Coronary artery (tissue), 2 donors: Measurements from ENCODE around the gene TBC1D1.

ENCODE experiments used
- DNase-seq: peaks from one replicate; pipeline ENCODE4 v3.0.0-alpha.2; 2017; ENCODE audit warnings: low spot score
- H3K27ac ChIP-seq, 2 donors: fragments of 200-600 bp; sonication (generic); one replicate each; pipeline ENCODE4 v1.5.1; 2016 to 2019
- H3K4me3 ChIP-seq: fragments of 200-600 bp; sonication (generic); 2 replicates; pipeline ENCODE4 v1.5.1; 2016; ENCODE audit warnings: mild to moderate bottlenecking, moderate library complexity
- TF ChIP-seq, protein P1 (sequence below): fragments of 200-600 bp; sonication (generic); IDR thresholded peaks from one replicate; pipeline ENCODE4 v1.5.1; 2019; ENCODE audit warnings: antibody characterized with exemption

Gene TBC1D1

GRCh38 chr4:37960098-37960497 is 69.2 kb downstream of the TBC1D1 start, which contains the start of gene PTTG2:
Gene PTTG2 (plus strand): TSS chr4:37960398. CDS start chr4:37960435, 37 bp downstream.
- Histone ChIP-seq H3K4me3 (no peak within 1 kb of the TSS), H3K27ac (no peak within 1 kb of the TSS)
- no peak for DNase-seq
- TF ChIP-seq, protein P1, sequence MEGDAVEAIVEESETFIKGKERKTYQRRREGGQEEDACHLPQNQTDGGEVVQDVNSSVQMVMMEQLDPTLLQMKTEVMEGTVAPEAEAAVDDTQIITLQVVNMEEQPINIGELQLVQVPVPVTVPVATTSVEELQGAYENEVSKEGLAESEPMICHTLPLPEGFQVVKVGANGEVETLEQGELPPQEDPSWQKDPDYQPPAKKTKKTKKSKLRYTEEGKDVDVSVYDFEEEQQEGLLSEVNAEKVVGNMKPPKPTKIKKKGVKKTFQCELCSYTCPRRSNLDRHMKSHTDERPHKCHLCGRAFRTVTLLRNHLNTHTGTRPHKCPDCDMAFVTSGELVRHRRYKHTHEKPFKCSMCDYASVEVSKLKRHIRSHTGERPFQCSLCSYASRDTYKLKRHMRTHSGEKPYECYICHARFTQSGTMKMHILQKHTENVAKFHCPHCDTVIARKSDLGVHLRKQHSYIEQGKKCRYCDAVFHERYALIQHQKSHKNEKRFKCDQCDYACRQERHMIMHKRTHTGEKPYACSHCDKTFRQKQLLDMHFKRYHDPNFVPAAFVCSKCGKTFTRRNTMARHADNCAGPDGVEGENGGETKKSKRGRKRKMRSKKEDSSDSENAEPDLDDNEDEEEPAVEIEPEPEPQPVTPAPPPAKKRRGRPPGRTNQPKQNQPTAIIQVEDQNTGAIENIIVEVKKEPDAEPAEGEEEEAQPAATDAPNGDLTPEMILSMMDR, result no peak

- TF ChIP-seq, protein P1, result no peak
- H3K27ac ChIP-seq, result no peak overlapping the region
- no peak overlapping the region for H3K4me3 ChIP-seq
- DNase-seq, result no peak
Observed at GRCh38 chr4:37960679-37961450, 70.0 kb downstream of the TBC1D1 start.

DNA sequence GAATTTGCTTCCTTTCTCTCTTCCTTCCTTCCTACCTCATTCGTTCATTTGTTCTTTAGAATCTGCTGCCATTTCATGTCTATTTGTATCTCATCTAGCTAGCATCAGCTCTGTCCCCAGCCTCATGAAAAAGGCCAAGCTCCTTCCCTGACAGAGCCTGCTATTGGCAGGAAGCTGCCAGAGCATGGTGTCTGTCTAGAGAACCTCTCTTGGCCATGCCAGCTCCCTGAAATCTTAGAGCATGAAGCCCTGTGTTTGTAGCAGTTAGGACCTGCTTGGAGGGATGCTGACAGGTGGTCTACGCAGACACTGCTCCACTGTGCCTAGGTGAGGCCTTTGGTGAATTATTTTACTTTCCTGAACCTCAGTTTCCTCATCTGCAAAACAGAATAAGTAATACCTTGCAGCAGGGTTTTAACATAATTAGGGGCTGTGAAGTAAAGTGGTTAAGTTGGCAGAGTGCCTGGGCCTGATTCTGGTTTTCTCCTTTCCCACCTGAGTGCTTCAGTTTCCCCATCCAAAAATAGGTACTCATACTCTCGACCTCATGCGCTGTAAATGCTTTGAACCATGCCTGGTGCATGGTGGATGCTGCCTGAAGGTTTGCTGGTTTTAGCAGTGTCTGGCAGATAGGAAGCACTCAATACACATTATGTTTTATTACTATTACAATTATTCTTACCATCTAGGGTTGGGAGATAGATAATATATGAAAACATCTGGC is 74.0 kb downstream of the TBC1D1 start:
- DNase-seq, result no peak
- TF ChIP-seq, protein P1, result no peak
- Histone ChIP-seq H3K27ac (no peak overlapping the region), H3K4me3 (no peak overlapping the region)

DNA sequence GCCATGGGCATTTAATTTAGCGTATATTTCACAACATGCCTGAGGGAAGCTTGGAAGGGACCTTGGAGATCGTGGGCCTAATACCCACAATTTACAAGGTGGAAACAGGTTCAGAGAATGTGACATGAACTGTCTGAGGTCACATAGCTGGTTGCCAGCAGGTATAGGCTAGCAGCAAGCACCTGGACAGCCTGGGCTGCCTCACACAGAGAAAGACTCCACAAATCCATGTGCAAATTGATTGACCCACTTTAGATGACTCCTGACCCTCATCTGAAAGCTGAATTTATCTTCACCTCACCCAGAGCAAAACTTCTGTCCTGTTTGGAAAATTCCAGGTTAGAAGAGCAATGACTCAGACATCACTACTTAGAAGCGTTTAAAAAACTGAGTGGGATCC is 75.2 kb downstream of the TBC1D1 start:
- H3K4me3 ChIP-seq, result no peak overlapping the region
- DNase-seq, result no peak
- no peak overlapping the region for H3K27ac ChIP-seq
- TF ChIP-seq, protein P1, result no peak

DNA sequence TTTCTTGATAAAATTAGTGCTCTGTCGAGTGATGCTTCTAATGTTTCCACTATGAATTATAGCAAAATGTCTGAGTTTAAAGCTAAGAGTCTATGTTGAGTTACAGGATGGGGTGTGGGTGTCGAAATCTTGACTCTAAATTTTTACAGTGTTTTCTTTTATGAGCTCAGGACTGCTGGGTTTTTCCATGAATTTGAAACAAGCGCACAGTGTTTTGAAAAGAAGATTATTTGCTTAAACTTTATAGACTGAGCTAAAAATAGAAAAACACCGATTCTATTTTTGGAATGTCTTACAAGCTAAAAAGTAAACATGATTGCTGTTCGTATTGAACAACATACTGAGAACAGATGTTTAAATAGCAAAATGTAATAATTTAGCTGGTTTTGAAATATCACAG is 76.9 kb downstream of the TBC1D1 start:
- Histone ChIP-seq H3K27ac (peak overlapping the region; percentile 76 to 80), H3K4me3 (no peak overlapping the region)
- TF ChIP-seq, protein P1, result no peak
- DNase-seq, result no peak

DNA sequence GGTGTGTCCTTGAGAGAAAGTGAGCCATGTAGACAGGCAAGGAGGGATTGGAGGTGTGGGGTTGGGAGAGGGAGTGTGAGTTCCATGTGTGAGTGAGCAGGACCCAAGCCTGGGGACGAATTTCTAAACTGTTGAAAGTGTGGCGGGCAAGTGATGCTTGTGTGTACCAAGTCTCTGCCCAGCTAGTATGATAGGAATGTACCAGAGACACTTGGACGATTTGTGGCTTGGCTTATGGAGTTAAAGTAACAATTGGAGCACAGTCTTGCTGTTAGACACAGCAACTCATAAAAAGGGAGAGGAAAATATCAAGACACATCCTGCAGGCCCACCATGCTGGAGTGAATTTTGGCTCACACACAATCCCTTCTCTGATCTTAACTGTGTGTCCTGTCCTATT is 77.9 kb downstream of the TBC1D1 start:
- H3K4me3 ChIP-seq, result no peak overlapping the region
- H3K27ac ChIP-seq, result peak overlapping the region; percentile 76 to 80
- TF ChIP-seq, protein P1, result no peak
- no peak for DNase-seq
